Hematopoietic multipotent progenitor cell treated with erythropoietin and hydrocortisone succinate and interleukin-3 and kit ligand, for 8 days (in vitro differentiated cells): ENCODE data around the gene PLA1A.
"Not testable (repeated sequence)": the region's sequence is repeated elsewhere in the genome, so short reads cannot be mapped to it uniquely, and the experiment has no call there.

Experiments used
- DNase-seq: peaks from one replicate; pipeline ENCODE4 v3.0.0-alpha.2; 2015

PLA1A gene, protein sequence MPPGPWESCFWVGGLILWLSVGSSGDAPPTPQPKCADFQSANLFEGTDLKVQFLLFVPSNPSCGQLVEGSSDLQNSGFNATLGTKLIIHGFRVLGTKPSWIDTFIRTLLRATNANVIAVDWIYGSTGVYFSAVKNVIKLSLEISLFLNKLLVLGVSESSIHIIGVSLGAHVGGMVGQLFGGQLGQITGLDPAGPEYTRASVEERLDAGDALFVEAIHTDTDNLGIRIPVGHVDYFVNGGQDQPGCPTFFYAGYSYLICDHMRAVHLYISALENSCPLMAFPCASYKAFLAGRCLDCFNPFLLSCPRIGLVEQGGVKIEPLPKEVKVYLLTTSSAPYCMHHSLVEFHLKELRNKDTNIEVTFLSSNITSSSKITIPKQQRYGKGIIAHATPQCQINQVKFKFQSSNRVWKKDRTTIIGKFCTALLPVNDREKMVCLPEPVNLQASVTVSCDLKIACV

DNA sequence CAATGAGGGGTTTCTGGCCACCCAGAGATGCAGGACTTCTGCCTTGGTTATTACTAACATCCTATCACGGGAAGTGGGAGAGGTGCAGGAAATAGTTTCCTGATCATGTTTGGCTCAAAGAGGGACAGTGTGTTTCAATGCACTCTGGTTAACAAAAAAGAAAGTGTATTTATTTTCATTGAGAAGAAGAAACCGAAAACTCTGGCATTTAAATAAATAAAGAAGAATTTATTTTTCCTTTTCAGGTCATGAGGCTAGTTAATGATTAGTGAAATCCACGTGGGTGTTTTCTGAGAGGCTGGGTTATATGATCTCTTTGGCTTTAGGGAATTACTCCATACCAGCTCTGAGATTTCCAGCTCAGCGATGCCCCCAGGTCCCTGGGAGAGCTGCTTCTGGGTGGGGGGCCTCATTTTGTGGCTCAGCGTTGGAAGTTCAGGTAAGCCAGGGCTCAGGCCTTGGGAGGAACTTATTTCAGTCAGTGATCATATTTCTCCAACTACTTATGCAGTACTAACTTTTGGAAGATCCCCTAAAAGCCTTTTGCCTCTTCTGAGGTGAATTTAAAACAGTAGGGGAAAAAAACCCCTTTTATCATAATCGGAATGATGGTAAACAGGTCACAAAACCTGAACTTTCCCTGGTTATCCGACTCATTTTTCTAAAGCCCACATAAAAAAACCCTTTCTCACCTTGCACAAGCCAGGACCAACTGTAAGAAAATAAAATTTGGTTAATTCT lies at the start of gene PLA1A:
Gene PLA1A (plus strand): TSS at position 338 of the 741 bp plus-strand sequence. CDS start 29 bp downstream, at position 367.
- DNase-seq = no peak

DNA sequence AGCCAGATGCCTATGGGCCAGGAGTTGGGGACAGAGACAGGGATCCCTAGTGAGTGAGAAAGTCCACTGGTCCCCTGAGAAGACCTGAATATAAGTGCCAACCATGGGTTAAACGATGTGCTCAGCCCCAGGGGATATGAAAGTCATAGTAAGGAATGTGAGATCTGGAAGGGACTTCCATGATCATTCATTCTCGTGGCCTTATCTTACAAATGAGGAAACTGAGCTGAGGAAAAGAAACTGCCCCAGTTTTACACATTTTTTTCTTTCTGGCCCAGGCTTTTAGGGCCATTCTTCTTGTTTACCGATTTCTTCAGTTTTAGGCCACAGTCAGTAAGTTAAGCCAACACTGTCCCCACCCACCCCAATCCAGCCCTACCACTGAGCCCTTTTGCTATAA lies 49.3 kb upstream of the PLA1A start:
- DNase-seq = no peak

DNA sequence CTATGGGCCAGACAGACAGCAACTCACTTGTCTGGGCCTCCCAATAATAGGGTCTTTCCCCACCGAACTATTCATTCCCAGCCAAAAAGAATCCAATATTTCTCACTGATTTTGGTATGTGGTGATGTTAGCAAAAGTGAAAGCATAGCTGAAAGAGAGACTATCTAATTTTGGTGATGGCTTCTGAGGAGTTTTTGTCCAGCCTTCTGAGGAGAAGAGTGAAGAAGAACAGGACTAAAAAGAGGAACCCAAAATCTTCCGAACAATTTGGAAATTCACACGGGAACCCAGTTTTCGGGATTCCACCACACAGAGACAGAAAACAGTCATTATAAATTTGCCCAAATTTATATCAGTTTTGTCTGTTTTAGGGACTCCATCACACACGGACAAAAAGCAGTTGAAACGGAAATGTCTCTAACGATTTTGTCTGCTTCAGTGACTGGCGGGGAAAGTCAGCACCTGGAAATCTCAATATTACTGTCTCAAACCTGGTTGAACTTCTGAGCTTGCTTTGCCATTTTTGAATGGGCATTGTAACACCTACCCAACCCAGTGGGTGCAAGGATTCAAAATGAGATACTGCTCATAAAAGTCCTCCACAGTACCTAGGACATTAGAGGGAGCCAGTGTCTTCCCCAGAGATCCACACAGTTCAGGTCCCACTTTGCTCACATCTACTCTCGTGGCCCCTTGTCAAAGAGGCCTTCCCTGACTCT lies 47.3 kb upstream of the PLA1A start:
- no peak for DNase-seq

DNA sequence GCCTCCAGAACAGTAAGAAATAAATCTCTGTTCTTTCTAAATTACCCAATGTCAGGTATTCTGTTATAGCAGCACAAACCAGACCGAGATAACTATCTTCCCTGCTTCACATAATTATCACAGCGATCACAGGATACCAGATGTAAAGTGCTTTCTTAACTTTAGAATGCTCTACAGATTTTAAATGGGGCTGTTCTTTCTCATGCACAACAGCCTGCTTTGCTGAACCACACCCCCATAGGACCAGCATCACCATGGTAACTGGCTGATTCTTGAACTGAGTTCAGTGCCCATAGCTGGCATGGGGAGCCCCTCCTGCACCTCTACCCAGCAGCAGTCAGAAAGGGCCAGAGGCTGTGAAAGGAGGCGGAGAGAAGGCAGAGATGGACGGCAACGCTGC lies 46.1 kb upstream of the PLA1A start:
- no peak for DNase-seq

DNA sequence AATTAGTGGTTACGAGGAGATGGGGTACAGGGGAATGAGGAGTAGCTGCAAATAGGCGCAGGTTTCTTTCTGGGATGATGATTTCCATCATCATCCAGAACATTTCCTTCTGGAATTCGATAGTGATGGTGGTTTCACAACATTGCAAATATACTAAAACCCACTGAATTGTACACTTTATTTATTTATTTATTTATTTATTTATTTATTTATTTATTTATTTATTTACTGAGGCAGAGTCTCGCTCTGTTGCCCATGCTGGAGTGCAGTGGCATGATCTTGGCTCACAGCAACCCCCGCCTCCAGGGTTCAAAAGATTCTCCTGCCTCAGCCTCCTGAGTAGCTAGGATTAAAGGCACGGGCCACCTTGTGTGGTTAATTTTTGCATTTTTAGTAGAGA lies 44.8 kb upstream of the PLA1A start:
- not testable (repeated sequence) for DNase-seq

DNA sequence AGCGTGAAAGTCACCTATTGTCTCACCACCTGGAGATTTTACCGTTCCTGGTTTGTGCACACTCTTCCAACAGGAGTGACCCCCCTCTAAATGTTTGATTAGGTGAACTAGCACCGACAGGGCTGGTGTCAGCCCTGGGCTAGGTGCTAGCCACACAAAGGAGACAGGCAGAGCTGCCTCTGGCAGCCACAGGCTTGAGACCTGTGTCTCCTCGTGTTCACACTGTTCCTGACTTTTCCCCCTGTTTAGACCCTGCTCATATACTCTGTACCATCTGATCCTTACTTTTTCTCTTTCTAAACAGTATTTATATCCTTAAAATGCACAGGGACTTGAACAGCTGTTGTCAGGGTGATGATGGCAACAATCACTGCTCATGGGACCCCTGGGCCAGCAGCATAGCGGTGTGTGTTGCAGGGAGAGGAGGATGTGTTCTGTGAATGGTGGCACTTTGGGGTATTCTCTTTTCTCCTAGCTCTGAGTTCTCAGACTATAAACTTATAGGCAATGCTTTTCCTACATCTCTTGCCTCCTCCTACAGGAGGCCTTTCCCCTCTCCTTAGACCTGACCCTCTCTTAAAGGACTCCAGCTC lies 43.8 kb upstream of the PLA1A start:
- DNase-seq = no peak

DNA sequence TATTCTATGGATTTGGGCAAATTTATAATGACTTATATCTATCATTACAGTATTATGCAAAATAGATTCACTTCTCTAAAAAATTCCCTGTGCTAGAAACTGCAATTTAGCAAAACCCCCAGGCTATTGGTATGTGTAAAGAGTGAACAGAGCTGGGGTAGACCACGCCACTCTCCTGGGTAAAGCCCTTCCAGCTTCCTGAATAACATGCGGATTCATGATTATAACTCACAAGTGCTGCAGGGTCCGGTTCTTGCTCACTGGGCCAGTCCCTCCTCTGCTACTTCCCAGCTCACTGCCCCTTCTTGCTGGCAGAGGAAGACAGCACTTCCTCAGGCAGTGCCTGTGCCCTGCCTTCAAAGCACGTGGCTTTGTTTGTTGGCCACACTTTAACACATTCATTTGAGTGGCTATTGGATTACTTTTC lies 42.4 kb upstream of the PLA1A start:
- DNase-seq = no peak

DNA sequence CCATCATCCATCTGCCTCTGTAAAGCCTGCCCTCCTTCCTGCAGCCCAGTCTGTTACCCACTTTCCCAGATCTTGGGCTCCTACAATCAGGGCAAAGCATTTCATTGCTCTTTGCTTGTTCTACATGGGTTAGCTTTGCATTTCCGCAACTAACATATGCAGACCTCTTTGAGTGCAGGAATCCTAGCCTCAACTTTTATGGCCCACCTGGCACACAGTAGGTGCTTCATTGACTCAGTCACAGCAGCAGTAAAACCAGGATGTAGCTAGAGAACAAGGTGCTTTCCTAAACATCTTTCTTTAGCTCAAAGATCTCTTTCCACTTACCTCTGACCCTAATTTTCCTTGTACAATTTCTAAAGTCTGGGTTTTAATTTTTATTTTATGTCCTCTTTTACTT lies 41.8 kb upstream of the PLA1A start:
- DNase-seq = no peak

DNA sequence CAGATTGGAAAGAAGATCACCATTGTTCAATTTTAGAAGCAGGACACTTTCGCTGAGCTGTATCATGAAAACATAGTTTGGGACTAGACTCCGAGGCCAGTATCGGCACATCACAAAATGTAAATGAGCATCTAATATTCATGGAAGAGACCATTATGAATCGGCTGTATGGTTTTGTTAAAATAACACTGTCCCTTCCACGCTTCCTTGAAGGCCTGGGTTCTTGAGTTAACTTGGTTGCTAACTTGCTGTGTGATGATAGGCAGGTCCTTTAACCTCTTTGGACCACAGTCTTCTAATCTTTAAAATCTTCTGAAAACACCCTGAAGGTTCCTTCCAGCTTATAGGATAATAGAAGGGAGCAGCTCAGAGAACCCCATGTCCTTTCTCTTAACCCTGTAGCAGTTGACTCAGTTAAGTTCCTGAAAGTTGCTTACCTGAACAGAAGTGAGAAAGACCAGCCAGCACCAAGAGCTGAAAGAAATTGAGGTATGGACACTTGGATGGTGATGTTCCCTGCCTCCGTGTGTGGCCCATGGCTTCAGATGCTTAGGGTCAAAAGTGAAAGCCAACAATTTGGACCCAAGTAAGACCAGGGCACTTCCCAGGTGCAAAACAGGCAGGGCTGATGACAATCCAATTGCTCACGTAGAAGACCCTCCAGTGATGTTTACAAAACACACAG lies 40.4 kb upstream of the PLA1A start:
- DNase-seq = no peak

DNA sequence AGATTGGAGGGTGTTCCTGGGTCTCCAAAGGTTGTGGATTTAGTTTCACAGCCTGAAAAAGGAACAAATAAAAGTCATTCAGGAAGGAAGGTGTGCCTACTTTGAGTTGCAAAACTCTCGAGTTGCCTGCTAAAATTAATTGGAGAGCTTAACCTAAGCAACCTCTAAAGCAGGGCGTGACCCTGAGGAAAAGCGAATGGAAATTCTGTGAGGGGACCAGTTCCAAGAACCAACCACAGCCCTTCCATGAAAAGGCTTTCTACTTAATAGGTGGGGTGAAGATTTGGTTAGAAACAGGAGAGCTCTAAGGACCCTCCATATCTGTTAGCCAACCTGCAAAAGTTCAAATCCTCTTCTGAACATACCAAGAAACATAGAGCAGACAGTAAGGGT lies 39.8 kb upstream of the PLA1A start:
- peak; percentile 89 for DNase-seq

DNA sequence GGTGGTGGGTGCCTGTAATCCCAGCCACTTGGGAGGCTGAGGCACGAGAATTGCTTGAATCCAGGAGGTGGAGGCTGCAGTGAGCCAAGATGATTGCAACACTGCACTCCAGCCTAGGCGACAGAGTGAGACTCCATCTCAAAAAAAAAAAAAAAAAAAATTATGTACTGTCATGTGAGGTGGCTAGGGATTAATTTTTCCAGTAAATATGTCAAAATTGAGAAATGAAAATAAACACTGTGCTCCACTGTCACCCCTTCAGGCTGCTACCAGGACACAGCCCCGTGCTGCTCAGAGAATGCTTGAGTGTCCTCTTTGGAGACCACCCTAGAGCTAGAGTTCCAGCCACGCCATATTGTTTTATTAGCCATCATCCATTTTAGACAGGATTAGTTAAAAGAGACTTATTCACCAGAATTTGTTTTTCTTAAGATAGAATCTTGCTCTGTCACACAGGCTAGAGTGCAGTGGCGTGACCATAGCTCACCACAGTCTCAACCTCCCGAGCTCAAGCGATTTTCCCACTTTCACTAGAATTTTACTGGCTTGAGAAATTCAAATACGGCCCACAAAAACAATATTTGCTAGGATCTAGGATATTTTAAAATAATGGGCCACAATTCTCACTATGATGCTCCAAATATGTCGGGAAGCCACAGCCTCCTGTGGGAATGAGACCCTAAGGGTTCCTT lies 38.9 kb upstream of the PLA1A start:
- DNase-seq = no peak

DNA sequence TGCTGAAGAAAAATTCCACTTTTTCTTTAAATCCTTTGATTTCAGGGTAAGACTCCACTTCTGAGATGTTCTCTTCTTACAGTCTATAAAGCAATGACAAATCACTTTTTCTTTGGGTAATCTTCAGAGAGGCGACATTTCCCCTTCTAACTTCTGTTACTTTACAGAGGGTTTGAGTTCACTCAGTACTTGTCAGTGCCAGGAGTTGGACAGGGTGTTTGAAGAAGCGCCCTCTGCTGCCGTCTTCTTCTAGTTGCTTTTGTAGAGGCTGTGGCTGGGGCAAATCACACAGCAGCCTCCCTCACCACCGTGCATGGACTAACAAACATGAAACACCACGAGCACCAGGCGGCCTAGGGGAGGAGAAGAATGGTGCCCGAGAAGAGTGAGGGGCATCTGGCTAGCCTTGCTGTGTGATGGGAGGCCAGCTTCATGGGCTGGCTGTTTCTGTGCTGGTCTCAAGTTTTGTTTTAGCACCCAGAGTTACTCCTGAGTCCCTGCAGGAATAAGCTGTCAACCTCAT lies 38.2 kb upstream of the PLA1A start, which contains the start of gene CD80:
Gene CD80 (minus strand): TSS at position 174 of the 523 bp plus-strand sequence. CDS start 1,886 bp downstream, outside the sequence.
- peak; percentile 81 for DNase-seq

DNA sequence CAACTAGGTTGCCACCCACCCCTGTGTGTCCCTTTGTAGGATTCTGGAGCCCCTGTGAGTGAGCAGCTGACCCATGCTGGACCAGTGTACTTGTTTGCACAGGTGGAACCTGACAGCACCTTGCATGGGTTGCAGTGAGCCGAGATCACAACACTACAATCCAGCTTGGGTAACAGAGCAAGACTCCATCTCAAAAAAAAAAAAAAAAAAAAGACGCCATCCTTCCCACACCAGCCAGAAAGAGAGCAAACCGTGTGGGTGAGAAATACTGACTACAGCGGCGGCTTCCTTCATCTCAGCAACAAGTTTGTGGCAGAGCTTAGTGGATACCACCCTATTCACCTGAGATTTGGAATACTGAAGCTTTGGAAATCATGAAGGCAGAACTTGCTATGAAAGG lies 37.5 kb upstream of the PLA1A start:
- no peak for DNase-seq

DNA sequence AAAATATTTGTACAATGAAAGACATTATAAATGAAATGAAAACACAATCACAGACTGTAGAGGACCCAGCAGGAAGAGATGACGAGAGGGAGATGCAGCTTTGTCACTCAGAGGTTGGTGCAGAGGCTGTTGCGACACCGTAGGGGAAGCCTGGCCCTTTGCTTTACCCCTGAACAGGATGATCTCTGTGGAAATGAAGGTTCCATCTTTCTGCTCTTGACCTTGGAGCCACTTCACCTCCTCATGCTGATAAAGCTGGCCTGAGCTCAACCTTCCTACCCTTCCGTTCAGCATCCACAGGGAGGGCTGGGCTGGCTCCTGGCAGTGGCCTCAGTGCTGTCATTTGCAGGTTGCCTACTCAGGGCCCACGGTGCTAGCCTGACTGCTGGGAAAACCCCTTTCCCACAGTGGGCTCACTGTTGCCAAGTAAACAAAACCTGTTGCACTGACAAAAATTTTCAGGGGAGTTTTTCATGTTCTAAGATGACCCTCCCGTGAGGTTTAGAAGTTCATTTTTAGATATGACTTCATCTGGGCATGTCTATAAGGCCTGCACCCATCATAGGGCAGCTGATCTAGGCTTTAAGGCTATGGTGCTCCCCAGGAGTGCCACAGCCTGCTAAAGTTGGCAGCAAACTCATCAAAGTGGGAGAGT lies 35.3 kb upstream of the PLA1A start:
- DNase-seq = no peak

DNA sequence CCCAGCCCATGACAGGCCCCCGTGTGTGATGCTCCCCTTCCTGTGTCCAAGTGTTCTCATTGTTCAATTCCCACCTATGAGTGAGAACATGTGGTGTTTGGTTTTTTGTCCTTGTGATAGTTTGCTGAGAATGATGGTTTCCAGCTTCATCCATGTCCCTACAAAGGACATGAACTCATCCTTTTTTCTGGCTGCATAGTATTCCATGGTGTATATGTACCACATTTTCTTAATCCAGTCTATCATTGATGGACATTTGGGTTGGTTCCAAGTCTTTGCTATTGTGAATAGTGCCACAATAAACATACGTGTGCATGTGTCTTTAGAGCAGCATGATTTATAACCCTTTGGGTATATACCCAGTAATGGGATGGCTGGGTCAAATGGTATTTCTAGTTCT lies 34.4 kb upstream of the PLA1A start:
- DNase-seq = not testable (repeated sequence)

DNA sequence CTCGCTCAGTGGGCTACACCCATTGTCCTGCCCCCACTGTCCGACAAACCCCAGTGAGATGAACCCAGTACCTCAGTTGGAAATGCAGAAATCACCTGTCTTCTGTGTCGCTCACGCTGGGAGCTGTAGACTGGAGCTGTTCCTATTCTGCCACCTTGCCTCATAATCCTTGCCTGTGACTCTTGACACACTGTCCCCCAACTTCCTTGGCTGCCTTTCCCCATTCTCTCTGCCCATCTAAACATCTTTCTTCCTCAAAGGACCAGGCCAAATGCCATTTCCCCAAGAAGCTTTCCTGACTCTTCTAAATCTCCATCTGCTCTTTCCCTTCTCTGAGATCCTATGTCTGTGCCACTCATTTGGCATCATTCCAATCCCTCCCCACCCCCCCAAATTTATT lies 28.5 kb upstream of the PLA1A start:
- no peak for DNase-seq

DNA sequence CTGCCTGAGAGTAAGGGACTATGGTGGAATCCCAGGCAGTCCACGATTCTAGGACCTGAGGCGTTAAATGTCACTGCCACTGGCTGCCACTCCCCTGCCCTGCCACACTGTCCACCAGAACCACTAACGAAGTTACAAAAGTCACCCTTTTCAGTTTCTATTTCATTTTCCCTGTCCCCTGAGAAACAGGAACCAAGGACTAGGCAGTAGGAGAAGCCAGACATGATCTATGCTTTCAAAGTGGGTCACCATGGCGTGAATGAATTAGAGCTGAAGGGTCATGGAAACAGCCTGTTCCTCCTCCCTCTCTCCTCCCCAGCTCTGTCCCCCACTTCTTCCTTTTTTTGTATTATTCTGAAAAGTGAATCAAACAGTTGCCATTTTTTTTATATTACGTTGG lies 27.5 kb upstream of the PLA1A start:
- no peak for DNase-seq

DNA sequence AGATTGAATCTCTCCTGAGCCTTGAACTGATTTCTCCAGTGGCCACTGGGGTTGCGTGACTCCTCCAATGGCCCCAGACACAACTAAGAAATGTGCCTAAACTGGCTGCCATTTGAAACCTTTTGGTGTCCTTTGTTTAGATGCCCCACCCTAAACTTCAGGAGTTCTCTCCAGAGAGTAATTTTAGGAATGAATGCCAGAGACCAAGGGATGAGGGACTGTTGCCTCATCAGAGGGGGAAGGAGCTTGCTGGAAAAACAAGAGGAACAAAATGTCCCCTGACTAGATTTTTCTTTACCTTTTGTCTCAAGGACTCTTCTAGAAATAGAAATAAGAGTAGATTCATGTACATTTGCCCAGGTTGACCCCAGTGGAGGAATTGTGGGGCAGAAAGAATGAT lies 26.5 kb upstream of the PLA1A start:
- no peak for DNase-seq

DNA sequence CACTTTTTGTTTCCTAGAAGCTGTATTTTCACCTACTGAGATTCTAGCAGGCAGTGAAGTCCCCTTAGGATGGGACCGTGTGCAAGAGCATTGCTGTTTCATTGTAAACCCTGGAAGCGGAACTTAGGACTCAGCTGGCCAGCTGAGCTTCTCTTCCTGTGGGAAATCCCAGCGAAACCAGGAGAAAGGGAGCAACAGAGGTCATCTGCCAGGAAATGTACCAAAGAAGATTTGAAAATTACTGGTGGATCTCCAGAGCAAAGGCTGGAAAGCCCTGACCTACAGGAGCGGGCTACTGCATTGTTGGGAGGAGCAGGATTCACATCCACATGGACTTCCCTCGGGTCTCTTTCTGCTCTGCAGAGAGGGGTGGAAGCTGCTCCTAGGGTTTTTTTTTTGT lies 26.0 kb upstream of the PLA1A start:
- no peak for DNase-seq

DNA sequence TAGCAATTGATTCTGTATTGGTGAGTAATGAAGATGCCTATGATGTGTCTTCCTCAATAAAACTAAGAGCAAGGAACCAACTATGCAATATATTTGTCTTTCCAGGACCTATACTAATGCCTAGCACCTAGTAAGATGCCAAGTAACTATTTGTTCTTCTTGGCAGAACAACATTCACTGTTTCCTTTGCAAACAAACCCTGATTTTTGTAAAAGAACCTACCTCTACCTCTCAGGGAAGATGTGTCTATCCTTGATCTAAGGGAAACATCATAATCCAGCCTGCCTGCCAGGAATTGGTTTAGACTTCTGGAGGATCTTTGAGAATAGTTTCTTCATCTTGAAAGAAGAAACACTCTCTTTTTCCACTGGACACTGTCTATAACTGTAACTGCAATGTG lies 22.2 kb upstream of the PLA1A start:
- DNase-seq = no peak
